HG03159 (cell line): ENCODE results near the gene DAPP1.

ENCODE experiments used
- ATAC-seq: cut with Tn5 transposase; IDR thresholded peaks from one replicate; pipeline ENCODE4 v1.9.1; 2021; ENCODE audit warnings: mild to moderate bottlenecking, moderate library complexity; ENCODE audit not compliant: unreplicated experiment

DAPP1 gene

DNA sequence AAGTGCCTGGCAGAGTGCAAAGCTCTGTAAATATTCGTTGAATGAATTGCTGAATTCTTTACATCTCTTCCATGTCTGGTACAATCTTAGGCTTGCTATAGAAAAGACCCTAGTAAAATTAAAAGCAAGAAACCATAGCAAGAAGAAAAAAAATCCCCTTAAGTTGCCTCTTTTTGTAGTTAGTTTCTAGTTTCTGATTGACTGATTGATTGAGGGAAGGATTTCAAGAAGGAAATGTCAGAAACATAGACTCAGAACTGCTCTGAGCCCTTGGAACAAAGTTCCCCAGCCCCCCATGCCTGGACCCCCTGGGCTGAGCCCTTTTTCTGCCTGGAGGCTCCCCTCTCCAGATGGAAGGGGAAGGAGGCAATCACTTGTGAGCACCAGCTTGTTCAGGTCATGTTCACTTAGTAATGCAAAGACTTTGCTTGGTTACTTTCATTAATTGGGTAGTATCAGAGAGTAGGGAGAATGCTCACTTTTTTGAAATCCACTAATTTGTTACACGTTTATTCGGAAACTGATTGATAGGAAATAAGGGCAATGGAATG is 35.6 kb downstream of the DAPP1 start:
- ATAC-seq, result no peak

DNA sequence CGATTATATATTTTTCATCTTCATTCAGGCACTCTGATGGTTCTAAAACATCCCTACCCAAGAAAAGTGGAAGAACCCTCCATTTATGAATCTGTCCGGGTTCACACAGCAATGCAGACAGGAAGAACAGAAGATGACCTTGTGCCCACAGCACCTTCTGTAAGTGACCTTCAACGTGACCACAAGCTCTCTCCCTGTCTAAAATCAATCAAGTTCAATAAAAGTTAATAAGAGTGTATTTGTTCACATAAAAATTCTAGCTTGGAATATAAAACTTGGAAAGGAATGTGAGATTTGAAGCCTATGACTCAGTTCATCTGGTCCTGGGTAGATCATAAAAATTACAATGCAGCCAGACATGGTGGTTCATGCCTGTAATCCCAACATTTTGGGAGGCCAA is 36.6 kb downstream of the DAPP1 start:
- ATAC-seq, result no peak

DNA sequence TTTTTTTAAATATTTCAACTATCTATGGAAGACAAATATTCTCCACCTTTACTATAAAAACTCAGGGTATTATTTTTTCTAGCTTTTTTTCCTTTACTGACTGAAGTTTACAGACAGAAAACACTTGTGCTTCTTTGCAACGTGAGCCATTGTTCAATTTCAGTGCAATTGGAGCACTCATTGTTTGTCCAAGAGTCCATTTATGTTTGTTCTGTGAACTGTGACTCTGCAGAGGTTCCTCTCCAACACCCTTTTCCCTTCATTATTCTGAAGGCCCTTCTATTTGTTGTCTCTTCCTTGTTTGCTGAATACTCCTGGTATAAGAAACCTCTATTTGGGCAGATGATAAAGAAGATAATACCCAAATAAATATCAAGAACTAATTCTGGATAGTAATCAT is 37.4 kb downstream of the DAPP1 start:
- ATAC-seq, result no peak

DNA sequence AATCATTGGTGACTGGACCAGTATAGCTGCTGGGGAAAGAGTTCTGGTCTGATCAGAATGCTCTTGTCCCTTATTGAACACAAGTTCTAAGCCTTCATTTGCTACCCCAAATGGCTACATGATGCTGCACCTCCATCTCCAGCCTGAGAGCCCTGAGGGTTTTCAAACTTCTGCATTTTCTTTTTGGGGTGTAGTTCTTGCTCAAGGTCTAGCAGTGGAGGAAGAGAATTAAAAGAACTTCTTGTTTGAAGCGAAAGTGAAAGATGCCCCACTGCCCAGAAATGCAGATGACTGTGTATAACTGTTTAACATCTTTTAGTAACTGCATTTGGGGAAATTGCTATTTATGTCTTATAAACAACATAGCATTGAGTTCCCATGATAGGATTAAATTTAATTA is 39.1 kb downstream of the DAPP1 start:
- peak; percentile 51 for ATAC-seq

DNA sequence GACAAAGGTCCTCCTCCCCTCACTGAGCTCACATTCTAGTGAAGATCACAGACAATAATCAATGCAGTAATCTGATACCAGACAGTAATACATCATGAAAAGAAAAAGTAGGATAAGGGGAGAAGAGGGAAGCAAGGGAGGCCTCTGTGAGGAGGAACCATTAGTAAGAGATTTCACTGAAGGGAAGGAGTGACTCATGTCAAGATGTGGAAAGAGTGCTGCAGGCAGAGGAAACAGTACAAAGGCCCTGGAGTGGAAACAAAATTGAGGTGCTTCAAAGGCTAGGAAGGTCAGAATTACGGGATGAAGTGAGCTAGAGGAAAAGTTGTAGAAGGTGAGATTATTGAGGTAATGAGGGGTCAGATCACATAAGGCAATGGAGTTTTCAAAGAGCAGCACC is 39.5 kb downstream of the DAPP1 start:
- ATAC-seq, result no peak

DNA sequence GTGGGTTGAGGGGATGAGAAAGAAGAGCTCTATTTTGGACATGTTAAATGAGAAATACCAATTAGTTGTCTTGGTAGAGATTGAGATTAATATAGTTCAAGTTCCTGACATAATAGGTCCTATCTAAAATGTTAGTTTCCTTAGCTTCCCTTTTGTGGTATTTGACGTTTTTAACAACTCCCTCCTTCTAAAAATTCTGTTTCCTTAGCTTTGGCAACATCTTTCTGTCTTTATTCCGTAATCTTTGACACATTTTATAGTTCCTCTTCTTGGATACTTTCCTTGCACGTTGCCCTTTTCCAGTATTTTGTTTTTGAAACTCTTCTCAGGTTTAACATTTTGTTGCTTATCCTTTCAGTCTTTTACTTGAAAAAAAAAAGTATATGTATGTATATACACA is 40.7 kb downstream of the DAPP1 start:
- no peak for ATAC-seq

DNA sequence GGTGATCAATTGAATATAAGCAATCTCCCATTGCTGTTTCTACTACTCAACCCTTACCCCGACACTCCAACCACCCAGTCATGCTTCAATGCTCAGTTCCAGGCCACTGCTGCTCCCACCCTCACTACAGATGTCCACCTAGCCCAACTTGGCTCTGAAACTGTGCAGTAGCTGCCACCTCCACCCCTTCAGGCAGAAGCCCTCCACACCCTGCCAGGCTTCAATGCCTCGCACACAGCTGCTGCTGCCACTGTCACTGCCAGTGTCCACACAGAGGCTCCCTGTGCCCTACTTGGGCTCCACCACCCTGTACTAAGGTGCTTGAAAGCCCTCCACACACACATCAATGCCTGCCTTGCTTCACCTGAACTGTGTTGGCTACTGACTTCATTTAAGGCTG is 43.0 kb downstream of the DAPP1 start:
- peak; percentile 33 for ATAC-seq

DNA sequence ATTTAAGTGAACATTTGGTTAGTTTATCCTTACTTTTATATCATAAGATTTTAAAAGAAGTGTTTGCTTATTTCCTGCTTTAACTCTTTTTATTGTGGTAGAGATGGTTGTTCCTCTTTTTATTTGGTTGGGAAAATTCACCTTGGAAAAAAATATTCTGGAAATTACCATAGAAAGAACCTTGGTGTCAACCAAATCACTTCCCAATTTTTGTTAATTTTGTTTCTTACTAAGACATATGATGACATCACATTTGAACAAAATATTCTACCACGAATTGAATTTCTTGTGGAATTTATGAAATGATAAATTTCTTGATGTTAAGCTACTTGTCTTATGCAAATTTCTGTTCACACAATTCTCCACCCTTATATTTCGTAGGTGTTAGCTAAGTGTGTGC is 43.9 kb downstream of the DAPP1 start:
- ATAC-seq, result no peak

DNA sequence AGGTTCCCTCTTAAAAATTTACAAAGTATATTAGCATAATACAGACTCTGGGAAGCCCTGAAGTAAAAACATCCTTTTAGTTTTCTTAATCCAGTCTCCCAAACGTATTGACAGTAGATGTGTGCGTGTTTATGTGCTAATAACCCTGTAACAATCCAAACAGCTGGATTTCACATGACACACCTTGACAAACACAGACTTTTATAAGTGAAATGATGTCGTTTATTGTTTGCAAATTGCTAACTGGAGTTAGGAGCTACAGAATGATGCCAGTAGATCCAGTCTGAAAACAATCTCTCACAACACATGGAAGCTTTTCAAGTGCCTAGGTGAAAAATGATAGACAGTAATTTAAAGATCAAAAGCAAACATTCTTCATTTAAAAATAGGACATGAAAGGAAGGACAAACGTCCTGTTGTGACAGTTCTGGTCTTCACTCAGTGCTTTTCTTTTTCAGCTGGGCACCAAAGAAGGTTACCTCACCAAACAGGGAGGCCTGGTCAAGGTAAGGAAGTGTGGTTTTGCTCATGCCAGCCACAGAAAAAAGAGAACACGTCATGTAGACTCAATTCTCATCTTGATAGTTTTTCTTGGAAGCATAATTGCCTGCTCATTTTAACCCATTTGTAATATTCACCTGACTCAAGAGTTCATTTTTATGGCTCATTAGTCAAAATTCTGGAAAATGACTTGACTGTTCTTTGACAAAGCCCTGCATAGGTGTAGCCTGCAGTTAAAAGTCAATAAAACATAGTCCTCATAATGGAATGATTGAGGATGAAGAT is 44.7 kb downstream of the DAPP1 start:
- ATAC-seq, result peak; percentile 47

DNA sequence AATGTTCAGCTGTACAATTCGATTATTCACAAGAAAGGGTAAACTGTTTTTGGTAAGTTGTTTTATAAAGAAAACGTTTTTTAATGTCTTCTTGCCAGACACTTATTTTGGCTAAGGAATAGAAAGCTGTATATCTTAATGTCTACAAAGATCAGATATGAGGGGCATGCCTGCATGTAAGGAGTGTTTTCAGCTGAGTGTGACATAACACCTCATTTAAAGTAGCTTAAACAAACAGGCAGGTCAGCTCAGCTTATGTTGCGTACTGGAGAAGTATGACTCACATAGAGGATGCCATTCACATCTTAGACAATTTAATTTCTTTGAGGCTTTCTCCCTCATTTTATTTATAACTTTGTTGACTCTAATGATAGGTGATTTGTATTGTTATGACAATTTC is 47.2 kb downstream of the DAPP1 start:
- ATAC-seq, result no peak

DNA sequence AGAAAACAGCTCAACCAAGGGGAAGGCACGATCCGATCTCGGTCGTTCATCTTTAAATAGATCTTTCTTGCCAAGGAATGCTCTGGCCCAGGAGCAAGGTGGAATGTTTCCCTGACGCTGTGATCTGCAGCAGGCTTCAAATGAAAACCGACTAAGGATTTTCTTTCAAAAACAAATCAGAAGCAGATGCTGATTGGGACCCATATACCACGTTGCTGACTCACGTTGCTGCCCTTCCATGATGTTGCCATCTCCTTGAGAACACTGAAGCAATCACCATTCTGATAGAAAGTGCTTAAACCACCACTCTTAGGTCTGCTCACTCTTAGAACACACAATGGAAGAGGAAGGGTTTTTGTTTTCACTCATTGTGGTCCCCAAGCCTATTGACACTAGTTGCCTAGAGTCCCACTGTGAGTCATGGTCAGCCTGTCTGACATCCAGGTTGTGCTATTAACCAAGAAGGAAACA is 51.5 kb downstream of the DAPP1 start:
- ATAC-seq, result no peak

DNA sequence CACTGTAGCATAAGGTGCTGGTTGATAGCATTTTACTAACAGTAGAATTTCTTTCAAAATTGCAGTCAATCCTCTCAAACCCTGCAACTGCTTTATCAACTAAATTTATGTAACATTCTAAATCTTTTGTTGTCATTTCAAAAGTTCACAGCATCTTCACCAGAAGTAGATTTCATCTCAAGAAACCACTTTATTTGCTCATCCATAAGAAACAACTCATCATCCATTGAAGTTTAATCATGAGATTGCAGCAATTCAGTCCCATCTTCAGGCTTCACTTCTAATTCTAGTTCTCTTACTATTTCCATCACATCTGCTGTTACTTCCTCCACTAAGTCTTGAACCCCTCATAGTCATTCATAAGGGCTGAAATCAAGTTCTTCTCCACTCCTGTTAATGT is 55.9 kb downstream of the DAPP1 start:
- ATAC-seq, result no peak

DNA sequence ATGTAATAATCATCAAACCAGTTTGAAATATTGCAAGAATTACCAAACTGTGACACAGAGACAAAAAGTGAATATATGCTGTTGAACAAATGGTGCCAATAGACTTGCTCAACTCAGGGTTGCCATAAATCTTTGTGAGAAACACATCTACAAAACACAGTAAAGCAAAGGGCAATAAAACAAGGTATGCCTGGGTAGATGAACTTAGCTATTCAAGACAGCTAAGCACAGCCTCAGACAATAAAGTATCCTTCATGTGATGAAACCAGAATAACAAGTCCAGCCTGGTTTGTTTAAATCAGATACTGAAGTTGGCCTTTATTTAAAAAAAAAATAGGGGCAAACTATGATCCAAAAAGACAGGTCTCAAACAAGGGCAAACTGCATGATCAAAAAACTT is 58.4 kb downstream of the DAPP1 start:
- ATAC-seq, result no peak

DNA sequence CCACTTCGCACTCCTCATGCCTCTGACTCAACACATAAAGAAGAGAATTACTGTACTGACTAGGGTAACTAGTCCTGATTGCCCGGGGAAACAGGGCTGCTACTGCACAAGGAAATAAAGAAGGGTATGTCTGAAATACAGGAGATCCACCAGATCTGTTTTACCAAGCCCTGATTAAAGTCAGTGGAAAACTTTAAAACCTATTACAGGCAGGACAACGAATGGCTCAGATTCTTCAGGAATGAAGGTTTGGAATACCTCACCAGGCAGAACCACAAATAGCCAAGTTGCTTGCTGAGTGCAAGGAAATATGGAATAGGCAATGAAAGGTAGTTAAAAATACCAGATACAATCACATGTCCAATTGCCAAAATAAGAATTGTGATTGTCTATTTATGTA is 60.3 kb downstream of the DAPP1 start:
- no peak for ATAC-seq

DNA sequence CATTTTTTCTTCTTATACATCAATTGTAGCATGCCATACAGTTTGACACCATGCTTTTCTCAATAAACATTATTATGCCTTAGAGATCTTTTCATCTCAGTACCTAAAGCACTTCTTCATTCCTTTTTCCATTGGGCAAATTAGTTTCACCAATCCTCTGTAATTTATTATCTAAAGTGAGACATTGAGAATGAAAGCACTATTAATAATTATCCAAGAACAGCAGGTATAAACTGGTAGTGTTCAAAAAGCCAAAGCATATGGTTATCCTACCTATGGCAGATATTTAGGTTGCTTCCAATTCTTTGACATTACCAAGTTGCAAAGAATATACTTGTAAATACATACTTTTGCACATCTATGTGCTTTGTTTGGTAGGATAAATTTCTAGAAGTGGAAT is 62.0 kb downstream of the DAPP1 start:
- ATAC-seq, result no peak

DNA sequence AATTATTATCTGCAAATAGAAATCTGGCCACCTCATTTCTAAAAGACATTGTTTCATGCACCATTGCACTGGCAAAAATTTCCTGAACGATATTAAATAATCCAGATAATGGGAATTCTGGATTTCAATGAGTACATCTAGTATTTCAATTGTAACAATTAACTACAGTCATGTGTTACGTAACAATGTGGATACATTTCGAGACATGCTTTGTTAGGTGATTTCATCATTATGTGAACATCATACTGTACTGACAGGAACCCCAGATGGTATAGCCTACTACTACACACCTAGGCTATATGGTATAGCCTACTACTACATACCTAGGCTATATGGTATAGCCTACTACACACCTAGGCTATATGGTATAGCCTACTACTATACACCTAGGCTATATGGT is 62.8 kb downstream of the DAPP1 start:
- ATAC-seq, result no peak

DNA sequence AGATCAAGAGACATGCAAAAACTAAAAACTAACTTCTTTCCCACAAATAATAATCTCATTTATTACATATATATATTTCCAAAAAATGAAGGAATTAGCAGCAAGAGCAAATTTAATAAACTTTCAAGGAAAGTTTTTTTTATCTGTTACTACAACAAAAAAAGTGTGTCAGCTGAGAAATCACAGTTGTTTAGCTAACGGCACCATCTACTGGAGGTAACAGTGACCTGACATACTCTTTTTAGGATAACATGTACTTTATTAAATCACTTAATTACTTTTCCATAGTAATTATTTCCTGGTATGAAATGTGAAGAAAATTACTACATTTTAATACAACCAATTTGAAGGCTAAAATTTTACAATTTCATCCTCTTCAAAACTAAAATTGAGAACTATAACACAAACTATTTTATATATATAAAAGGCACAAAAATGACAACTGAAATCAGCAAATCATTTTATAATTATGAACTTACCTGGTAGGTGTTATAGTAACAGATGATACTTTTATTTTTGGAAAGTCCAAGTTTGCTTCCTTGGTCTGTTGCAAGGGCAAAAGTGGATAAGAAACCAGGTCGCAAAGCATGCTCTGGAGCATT is 68.5 kb downstream of the DAPP1 start:
- no peak for ATAC-seq

DNA sequence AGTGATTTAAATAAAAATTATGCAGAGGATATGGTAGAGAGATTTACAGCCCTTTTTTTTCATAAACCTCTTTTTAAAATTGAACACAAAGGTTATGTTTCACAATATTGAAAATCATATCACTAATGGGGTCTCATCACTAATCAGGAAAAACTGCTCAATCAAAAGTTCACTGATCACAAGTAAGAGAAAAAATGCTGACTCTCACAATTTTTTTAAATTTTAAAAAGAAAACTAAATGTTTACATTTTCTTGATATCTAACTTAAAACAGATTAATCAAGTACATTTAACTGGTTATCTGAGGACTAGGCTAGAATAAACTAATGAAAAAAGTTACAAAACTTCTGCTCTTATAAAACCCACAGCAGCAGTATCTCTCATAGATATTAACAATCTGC is 69.1 kb downstream of the DAPP1 start:
- ATAC-seq, result no peak

DNA sequence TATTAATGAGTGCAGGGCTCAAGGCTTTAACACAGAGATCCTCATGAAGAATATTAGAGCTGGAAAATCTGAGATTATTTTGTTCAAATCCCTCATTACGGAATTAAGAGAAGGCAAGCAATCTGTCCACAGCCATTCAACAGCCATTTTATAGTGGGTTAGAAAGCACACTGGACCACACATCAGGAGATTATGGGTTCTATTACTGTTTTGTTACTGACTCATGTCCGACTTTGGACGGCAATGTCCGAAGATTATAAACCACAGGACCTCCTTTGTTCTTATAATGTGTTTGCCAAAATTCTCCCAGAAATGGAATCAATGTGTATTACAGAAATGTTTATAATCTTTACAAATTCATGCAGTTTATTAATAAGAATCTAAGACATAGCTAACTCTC is 69.5 kb downstream of the DAPP1 start:
- no peak for ATAC-seq

DNA sequence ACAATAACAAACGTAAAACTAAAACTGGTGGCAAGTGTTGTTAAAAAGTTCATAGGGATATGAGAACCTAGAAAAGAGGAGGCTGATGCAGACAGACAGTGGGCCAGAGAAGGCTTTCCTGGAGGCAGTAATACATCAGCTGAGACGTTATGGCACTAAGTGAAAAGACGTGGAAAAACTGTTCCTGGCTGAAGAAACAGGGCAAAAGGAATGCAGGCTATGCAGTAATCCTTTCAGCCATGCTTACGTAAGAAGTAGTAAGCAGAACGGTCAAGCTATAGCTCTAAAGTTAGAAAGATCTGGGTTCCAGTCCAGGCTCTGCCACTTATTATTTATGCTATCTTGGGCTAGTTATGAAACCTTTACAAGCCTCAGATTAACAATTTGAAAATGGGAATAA is 71.2 kb downstream of the DAPP1 start:
- ATAC-seq, result no peak

DNA sequence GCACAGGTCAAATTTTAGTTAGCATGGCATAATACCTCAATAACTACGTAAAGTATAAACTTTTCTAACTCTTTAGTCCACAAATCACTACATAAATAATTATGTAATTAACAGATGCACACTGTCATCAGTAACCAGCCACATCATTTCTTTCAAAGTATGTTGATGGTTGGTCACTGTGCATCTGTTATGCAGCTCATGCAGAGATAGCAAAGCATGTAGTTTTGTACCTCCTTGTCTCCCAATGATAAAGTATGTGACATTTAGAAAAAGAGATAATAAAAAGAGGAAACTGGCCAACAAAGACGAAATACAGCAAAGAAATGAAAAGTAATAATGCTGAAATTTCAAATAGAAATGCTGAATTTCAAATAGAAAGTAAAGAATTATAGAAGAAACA is 74.7 kb downstream of the DAPP1 start:
- ATAC-seq, result no peak

DNA sequence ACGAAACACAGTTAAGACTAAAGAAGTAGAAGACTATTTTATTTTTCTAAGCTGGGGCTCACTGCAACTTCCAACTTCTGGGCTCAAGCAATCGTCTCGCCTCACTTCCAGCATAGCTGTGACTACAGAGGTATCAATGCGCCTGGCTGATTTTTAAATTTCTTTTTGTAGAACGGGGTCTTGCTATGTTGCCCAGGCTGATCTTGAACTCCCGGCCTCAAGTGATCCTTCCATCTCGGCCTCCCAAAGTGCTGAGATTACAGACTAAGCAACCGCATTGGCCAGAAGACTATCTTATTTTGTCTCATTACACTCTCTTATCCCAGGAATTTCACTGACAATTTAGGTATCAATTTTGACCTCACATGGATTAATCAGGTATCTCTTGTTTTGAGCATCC is 76.4 kb downstream of the DAPP1 start:
- ATAC-seq, result no peak

DNA sequence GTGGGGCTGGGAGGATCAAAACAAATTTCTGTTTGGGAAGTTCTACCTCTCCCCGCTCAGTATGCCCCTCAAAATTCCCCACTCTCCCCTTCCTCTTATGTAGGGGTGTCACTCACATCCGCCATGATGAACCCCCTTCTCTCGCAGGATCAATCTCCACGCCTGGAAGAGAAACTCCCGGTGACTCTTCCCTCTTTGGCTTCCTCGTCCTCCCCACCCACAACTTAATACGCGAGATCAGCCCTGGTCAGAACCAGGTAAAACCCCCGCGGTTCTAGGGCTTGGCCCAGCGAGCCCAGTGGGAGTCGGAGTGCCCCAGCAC is 77.2 kb downstream of the DAPP1 start:
- no peak for ATAC-seq
